ENCODE measurements around the gene PRKCE.

PRKCE gene

DNA sequence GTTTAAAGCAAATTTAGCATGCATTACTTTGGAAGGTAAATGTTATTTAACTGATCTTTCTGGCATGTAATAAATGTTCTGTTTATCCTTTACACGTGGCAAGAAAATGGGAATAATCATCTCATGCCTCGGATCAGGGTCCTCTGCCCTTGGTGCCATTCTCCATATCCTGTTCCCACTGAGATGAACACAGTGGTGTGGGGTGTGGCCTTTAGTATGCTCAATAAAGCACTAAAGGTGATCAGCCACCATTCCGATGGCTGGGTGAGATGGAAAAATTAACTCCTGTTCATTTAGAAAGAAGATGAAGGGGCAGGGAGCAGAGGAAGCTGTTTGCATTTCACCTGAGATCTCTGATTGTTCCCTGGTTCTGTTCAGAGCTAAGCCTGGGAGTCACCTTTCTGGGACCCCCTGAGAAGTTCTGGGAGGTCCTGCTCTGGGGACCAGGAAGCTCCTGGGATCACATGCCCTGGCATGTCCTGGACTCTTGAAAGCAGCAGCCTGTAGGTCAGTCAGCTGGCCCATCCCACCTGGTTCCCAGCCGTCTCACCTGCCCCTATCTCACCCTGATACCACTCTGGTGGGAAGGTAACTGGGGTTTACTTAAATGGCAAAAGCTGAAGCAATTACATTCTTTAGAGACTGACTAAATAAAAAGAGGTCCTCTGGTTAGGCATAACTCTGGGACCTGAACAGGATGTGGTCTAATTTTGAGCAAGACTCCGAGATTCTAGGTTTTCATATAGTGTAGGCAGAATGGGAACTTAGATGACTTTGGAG is 356.8 kb downstream of the PRKCE start:
- no peak for DNase-seq

DNA sequence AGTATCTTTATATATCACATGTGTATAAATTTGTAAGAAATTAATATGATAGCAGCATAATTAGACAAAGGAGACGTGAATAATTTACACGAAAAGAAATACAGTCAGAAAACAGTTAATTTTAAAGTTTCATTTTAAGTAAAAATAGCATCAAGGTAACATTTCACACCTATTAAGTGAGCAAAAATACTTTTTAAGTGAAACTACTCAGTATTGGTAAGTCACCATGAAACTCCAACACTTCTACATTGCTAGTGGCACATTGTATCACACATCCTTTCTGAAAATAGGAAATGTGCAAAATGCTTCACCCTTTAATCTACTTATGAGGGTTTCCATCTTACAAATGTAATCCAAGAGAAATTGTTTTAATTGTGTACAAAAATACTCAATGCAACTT is 357.8 kb downstream of the PRKCE start:
- DNase-seq: no peak

DNA sequence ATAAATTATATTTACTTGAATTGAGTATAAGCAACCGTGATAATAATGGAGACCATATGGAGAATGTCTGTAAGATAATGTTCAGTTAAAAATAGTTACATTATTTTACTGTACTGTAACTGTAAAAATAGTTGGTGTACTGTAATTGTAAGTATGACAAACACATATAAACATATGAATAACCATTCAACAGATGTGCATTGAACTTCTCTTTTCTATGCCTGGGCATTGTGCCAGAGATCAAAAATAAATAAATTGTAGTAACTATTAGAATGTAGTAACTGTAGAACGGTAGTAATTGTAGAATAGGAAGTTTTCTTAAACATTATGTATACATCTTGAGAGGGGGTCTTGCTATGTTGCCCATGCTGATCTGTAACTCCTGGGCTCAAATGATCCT is 358.3 kb downstream of the PRKCE start:
- DNase-seq: no peak

DNA sequence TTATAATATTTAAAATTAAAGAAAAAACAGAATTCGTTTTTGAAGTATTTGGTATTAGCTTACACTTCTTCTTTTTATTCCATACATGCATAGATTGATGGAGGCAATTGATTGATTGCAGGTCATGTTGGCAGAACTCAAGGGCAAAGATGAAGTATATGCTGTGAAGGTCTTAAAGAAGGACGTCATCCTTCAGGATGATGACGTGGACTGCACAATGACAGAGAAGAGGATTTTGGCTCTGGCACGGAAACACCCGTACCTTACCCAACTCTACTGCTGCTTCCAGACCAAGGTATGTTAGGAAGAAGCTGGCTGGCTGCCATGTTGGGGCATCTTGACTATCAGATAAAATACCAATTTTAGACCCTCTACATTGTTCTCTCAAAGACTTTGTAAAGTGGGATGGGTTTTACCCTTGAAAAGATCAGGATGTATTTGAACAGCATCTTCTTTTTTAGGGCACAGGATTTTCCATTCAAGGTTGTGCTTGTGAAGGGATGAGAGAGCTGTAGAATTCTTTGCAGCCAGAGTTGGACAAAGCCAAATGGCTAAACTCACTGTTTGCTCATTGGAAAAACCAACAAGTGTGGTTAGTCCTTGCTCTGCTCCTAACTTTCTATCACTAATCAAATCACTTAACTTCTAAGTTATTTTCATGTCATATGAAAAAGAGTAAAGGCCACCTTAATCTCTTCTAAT is 358.9 kb downstream of the PRKCE start:
- no peak for DNase-seq

DNA sequence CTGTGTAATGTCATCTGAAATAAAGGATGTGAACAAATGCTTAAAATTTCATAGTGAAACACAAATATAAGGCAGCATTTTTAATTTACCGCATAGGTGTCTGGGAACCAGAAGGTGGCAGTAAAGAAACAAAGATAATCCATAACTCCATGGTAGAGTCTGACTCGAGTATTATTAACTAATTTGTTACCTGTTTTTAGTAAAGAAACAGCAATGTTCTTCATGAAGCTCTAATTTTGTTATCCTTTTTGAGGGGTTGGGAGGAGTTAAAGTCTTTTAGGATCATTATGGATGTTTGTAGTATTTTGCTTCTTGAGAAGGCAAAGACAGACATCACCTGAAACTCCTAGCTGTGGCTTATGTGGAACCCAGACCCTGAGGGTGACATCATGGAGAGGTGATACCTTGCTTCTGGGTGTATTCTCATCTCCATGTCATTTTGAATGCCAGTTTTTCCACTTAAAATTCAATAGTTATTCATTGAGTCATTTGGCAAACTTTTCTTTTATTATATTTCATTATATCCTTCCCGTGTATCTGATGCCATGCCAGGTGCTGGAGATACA is 359.5 kb downstream of the PRKCE start:
- DNase-seq: no peak

DNA sequence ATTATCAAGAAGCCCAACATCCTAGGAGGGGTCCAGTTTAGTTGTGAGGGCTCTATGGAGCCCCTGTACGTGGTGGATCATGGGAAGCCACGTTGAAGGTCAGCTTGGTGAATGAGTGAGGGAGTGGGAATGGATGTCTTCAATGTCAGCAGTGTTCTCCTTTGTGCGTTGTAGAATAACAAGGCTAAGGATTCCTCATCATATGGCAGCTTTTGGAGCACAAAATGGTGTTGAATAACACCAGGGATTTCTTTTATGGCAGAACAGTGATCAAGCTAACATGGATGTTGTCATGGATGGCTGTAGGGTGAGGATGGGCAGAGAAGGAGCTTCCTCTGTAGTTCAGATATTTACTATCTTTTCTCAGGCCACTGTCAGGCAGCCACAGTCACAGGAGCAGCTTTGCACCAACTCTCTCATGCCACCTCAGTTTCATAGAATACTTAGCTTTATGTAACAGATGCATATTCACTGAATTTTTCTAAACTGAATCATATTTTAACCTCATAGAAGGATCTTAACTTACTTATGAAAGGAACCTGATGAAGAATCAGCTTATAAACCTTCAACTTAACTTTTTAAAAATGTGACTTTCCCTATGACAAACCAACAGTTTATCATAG is 361.3 kb downstream of the PRKCE start:
- DNase-seq: no peak

DNA sequence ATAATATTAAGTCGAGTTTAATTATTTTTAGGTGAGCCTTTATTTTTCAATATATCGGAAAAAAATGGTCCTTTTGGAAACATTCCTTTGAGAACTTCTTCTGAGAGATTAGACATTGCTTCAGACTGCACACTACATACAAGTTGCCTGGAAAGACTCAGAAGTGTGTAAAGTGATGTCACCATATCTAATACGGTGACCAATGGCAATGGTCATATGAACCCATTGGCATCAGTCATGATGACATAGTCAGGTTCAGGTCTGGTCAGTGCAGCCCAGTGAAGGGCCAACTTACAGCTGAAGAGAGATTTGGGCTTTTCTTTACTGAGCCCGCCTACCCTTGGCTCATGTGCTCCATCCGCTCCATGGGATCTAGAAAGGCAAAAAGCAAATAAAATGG is 362.3 kb downstream of the PRKCE start:
- no peak for DNase-seq

DNA sequence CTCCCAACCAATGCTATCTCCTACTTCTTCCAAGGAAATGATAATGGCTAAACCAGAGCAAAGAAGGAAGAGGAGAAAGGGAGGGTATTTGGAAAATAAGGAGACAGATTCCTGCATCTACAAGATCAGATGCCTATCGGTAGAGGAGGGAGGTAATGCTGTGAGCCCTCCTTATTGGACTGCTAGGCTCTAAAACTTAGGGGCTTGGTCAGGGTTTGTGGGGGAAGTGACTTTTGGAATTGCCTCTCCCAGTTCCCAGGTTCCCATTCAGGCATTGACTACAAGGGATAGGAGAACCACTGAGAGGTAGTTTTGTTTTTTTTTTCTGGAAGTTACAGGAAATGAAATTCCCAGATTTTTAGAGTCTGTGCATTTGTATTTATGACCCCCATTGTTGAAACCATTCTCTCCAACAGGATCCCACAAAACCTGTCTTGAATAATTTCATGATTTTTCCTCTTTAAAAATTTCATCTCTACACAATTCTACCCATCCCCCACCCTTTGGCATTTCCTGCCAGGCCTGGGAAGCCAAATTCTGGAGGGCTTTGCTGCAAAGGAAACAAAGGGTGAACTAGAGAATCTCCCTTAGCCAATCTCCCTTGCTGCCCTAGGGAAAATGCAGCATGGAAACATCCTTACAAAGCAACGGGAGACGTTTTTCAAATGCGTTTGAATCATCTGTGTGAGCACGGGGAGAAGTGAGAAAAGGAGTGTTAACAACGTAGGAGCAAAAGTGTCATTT is 363.6 kb downstream of the PRKCE start:
- no peak for DNase-seq

DNA sequence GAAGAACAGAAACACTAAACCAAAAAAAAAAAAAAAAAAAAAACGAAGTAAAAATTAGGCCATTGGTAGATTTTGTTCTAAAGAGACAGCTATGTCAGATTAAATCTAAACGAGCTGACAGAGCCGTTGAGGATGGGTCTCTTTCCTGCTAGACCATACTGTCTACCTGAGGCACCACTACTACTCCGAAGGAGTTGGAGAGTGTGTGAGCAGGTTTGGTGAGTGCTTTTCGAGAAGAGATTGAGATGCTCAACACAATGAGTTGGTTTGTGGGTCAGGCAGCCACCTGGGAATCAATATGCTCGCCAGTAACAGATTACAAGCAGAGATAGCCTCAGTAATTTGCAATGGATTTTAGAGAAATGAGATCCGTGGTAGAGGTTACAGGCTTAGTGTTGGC is 364.2 kb downstream of the PRKCE start:
- DNase-seq: no peak

DNA sequence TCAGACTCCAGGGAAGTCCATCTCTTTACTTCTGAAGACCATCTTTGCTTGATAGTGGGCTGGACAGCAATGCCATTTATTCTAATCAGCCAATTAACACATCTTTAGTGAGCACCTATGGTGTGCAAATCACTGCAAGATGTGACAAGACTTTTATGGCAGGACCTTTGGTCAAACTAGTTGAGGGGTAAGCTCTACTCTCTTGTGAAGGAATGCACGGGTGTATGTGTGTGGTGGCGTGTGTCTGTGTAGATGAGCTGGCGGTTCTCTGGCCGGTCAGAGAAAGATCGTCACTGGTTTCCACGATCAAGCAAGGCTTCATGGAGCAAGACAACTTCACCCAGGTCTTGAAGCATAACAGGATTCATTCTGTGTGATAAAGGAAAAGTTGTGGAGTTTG is 364.6 kb downstream of the PRKCE start:
- no peak for DNase-seq

DNA sequence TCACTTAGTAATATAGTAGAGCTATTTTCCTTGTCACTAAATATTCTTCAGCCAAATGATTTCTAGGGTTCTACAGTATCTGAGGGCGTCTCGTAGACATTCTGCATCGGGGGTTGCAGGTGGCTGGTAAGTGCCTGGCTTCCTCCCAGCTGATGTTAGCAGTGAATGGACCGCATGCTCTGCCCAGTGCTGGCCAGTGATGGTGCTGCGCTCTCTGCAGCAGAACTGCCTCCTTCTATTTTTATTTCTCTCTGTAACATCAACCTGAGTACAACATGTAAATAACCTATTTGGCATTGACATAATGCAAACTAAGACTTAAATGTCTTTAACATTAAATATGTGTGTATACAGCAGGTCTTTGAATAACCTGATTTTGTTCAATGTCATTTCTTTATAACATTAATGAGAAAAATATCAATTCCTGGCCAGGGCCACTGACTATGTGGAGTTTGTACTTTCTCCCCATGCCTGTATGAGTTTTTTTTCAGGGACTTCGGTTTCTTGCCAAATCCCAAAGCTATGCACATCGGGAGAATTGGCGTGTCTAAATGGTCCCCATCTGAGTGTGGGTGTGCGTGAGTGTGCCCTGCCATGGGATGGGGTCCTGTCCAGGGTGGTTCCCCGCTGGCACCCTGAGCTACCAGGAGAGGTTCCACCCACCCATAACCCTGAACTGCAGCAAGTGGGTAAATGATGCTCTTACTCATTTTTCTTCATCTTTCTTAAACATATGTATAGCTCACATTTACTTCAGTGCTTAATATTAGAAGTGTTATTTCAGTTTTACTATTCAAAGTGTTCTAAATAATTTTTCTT is 367.5 kb downstream of the PRKCE start:
- DNase-seq: no peak

DNA sequence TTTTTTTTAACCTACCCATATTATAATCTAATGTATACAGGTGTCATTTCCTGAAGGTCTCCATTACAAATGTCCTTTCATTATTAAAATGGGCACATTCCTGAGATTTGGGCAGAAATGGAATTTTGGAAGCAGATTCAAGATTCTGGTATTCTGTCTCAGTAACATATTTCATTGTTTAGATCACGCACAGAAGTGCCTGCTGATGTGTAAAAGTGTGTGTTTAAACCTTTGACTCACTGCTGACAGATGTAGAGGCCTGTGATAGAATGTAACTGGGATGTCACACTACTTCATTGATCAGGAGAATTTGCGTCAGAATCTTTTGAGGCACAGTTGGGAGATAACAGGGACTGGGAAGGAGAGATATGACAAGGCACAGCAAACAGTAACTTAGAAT is 368.9 kb downstream of the PRKCE start:
- no peak for DNase-seq

DNA sequence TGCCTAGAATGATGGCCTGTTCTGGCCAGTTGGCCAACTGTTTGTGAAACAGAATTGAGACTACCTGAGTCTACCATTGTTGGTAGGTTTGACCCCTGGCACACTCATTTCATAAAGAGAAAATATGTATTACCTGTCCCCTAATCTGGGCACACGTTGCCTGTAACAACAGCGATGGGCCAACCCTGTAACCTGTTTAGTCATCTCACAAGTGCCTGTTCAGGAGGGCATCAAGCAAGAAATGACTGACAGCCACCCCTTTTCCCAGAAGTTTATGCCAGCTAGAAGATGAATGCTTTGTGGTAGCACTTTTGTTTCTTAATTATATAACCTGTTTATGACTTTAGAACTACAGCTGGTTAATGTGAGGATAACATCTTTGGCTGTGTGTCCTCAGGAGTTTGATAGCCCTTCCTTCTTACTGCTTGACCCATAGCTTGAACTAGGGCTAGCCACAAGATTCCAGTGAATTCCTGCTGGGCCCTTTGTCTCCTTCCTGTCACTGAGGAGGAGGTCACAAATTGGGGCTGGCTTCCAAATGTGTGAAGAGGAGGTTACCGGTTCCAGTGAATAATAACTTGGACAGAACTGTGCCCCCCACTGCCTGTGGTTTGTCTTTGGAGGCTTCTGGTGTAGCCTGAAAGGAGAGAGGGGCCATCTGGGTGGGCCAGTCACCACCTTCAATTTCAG is 371.8 kb downstream of the PRKCE start:
- no peak for DNase-seq

DNA sequence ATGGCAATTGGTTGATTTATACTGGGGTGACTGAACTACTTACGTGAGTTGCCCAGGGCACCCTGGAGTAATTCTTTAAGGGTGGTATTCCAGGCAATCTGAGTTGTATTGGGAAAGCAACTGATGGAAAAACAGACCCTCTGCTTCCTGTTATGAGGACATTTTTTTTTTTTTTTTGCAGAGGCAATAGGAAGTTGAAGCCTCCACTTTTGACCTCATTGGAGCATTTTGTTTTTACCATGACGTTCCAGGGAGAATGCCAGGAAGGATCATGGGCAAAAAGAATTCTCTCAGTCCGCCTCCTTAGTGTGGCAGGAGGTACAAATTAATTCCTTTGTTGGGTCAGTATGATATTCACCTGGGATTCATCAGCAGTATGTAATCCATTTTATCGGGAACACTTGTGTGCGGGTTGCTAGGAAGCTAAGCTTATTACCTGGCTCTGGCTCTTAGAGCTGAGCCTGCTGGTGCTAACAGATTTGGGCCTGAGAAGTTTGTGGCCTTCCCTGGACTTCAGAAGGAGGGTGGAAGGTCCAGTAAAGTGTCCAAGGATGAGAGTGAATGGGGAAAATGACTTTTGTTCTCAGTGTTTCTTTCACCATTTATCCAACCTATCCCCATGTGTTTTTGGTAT is 372.8 kb downstream of the PRKCE start:
- DNase-seq: no peak

DNA sequence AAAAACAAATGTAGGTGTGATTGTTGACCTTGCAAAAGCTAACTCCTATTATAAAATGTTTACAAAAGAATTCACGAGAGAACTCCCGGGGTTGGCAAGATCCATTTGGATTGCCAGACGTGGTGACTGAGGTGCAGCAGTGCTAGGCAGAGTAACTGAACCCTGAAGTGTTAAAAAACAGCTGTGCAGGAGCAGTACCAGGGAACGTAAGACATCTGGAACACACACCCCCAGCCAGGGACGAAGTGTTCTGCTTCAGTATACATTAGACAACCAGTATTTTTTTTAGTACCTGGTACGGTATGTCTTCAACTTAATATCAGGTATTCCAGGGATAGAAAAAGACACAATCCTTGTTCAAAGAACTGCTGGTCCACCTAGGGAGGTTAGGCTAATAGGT is 373.6 kb downstream of the PRKCE start:
- DNase-seq: no peak

DNA sequence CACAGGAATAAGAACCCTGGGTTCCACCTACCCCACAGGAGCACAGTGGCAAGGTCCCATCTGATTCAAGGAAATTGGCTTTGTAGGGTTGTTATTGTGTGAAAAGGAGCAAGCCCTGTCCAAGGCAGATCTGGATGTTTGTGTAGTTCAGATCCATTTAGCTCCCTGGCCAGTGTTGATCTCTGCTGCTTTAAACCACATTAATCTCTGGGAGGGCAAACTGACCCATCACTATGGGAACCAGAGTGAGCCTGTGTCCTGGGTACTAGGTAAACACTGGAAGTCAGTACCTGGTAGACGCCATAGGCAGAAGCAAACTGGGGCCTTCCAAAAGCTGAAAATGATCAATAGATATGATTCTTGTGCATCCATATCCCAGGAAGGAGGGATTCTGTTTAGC is 374.2 kb downstream of the PRKCE start:
- no peak for DNase-seq

DNA sequence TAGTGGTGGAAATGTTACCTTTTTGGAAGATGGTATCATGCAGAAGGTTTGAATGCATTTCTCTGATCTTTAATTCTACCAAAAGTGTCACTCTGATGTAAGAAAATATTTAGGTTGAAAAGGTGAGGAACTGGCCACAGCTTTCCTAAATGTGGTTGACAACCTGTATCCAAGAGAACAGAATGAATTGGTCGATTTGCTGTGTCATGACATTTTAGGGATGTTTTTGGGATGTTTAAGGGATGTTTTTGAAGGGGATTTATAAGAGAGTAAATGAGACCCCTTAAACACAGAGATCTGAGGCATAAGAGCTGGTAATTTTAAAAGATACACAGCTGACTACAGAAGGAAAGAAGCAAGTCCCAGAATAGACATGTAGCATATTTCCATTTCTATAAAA is 375.0 kb downstream of the PRKCE start:
- no peak for DNase-seq

DNA sequence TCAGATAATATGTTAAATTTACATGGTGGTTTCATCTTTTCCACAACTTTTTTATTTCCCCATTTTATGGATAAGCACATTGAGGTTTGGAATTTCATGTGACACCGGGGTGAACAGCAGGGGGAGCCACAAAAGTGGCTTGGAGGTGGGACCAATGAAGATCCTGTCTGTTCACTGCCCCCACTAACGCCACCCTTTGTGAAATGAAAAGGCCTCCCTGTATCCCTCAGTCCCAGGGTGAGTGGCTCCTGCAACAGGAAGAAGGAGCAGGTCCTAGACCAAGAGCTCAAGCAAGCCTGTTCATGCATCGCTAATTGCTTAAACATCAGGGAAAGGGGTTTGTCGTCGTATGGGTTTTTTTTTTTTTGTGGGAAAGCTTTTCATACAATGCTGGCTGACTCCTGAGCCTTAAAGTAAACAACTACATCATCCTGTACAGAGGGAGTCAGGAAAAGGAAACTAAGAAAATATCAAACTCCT is 377.9 kb downstream of the PRKCE start:
- DNase-seq: no peak

DNA sequence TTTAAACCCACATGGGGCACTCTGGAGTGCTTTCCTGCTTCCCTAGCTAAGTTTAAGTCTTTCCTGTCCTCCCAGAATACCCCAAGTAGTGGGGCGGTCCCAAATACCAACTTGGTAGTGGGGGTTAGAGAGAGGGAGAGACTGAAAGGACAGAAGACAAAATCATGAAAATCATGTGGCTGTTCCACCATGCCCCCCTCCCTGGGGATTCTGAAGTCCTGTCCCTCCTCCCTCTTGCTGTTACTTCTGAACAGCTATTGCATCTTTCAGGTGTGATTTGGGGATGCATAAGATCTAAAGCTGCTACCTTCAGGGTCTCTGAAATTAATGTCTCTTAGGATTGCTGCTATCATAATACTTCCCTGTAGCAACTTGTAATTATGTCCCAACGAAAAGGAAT is 378.9 kb downstream of the PRKCE start:
- DNase-seq: no peak

DNA sequence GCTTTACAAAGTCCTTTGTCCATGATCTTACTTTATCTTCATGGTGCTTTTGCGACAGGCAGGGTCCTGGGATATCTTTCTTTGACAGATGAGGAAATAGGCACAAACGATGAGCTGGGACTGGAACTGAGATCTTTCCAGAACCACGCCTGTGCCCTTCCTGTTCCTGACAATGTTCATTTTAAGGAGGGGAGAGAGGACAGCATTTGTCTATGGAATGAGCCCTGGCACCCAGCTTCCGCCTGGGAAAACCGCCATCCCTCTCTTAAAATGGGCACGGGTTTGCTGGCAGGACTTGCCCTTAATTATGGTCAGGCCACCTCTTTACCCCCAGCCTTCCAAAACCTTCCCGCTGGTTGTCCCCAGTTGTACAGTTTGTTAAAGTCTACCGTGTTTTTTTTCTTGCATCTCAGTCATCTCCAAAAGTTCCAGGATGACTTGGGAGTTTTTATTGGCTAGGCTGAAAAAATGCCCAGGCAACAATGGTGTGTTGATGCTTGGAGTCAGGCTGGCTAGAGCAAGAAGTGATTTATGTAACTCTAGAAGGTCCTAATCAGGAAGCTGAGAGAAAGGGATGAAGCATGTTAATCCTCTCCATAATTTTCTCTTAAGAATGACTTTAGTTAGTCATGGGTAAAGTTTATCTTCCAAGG is 380.8 kb downstream of the PRKCE start:
- DNase-seq: no peak
